H1 (cell line): ENCODE results near the gene C2orf81. TPM values are rescaled to one million over a fixed set of nuclear protein-coding genes. Genes with fewer than 3 reads are reported as not detected.
A peak's percentile ranks its signal among the peaks of the same experiment; 100 is the strongest.
"Not testable (repeated sequence)": the region's sequence is repeated elsewhere in the genome, so short reads cannot be mapped to it uniquely, and the experiment has no call there.

ENCODE experiments used
- CTCF ChIA-PET: fragments of 300-600 bp; sonication (Branson Sonifier 250); formaldehyde crosslinking; loops from one replicate; lab custom pipeline; 2021; ENCODE audit not compliant: partially characterized antibody; lab: Charles Lee
- POLR2A ChIA-PET: fragments of 300-600 bp; sonication (Branson Sonifier 250); formaldehyde crosslinking; loops from one replicate; lab custom pipeline; 2021; ENCODE audit warnings: inconsistent platforms; ENCODE audit not compliant: partially characterized antibody; lab: Charles Lee
- DNase-seq, 2 experiments: peaks; one replicate each; pipeline versions ENCODE4 v3.0.0 to v3.0.0-alpha.2; 2010 to 2022; ENCODE audit warnings: low spot score in 2 of 2, low read depth in 1 of 2, mixed read lengths in 1 of 2
- FAIRE-seq: peaks from 2 replicates; lab custom pipeline; 2011; peaks lifted over from hg19 to GRCh38; lab: Jason Lieb, UNC
- H2AFZ ChIP-seq: 2 replicates; pipeline ENCODE4 v1.8.1; 2012; ENCODE audit warnings: low read length, inconsistent platforms
- H2AK5ac ChIP-seq: 2 replicates; pipeline ENCODE4 v1.6.1; 2013; ENCODE audit warnings: low read depth, low read length
- H2BK120ac ChIP-seq: replicated peaks from 2 replicates; pipeline ENCODE3; 2013; ENCODE audit warnings: low read depth, low read length, inconsistent platforms
- H2BK12ac ChIP-seq: 2 replicates; pipeline ENCODE4 v1.6.1; 2013; ENCODE audit warnings: low read depth, low read length
- H2BK15ac ChIP-seq: 2 replicates; pipeline ENCODE4 v1.6.1; 2013; ENCODE audit warnings: low read length
- H2BK20ac ChIP-seq: 2 replicates; pipeline ENCODE4 v1.6.1; 2013; ENCODE audit warnings: low read length
- H2BK5ac ChIP-seq: 2 replicates; pipeline ENCODE4 v1.6.1; 2013; ENCODE audit warnings: low read depth, low read length
- H3K14ac ChIP-seq: 2 replicates; pipeline ENCODE4 v1.6.1; 2013; ENCODE audit warnings: inconsistent platforms; ENCODE audit not compliant: insufficient read length
- H3K18ac ChIP-seq: 2 replicates; pipeline ENCODE4 v1.6.1; 2013; ENCODE audit warnings: low read length; ENCODE audit errors: extremely low read depth
- H3K23ac ChIP-seq: 2 replicates; pipeline ENCODE4 v1.6.1; 2013; ENCODE audit warnings: inconsistent platforms; ENCODE audit not compliant: insufficient read length
- H3K23me2 ChIP-seq: 2 replicates; pipeline ENCODE4 v1.6.1; 2013; ENCODE audit warnings: low read depth, low read length
- H3K27ac ChIP-seq: 2 replicates; pipeline ENCODE4 v1.6.1; 2011; ENCODE audit warnings: low read depth, low read length, inconsistent platforms
- H3K27me3 ChIP-seq, 4 experiments: replicated peaks in 1 of 4; 1 replicate in 1 of 4; 2 replicates in 3 of 4; pipeline versions ENCODE4 v1.6.1 to v1.8.1; 2011 to 2013; ENCODE audit warnings: low read length in 3 of 4, mild to moderate bottlenecking in 3 of 4, inconsistent platforms in 2 of 4, mixed read lengths in 2 of 4, moderate library complexity in 1 of 4; ENCODE audit not compliant: control insufficient read depth in 3 of 4, insufficient read depth in 3 of 4; ENCODE audit errors: extremely low read depth in 1 of 4
- H3K36me3 ChIP-seq, 4 experiments: 2 replicates each; pipeline versions ENCODE4 v1.6.1 to v1.8.1; 2011 to 2013; ENCODE audit warnings: mild to moderate bottlenecking in 4 of 4, low read length in 3 of 4, moderate library complexity in 2 of 4, control low read depth in 1 of 4, inconsistent platforms in 1 of 4; ENCODE audit not compliant: insufficient read depth in 4 of 4, control insufficient read depth in 2 of 4
- H3K4ac ChIP-seq: replicated peaks from 2 replicates; pipeline ENCODE3; 2013; ENCODE audit warnings: low read length, low read depth, mixed read lengths, inconsistent platforms; ENCODE audit not compliant: insufficient read length
- H3K4me1 ChIP-seq, 4 experiments: replicated peaks in 1 of 4; 1 replicate in 1 of 4; 2 replicates in 3 of 4; pipeline versions ENCODE4 v1.6.1 to v1.8.1; 2011 to 2013; ENCODE audit warnings: low read length in 3 of 4, inconsistent platforms in 2 of 4, mixed read lengths in 1 of 4; ENCODE audit not compliant: insufficient read depth in 4 of 4, control insufficient read depth in 3 of 4
- H3K4me2 ChIP-seq, 2 experiments: 2 replicates each; pipeline versions ENCODE4 v1.6.1 to v1.8.1; 2011 to 2013; ENCODE audit warnings: low read depth in 2 of 2, low read length in 2 of 2, control low read depth in 1 of 2, inconsistent platforms in 1 of 2, mild to moderate bottlenecking in 1 of 2; ENCODE audit not compliant: insufficient read depth in 1 of 2
- H3K4me3 ChIP-seq, 4 experiments: fragments of 200-600, 300-600 bp in 1 of 4; sonication (generic), shearing (Covaris generic), sonication (Bioruptor Twin) in 1 of 4; 2 replicates each; pipeline versions ENCODE4 v1.5.1 to v1.8.1; 2011 to 2016; ENCODE audit warnings: low read length in 4 of 4, low read depth in 3 of 4, control low read depth in 2 of 4, inconsistent platforms in 2 of 4, mild to moderate bottlenecking in 2 of 4, mixed read lengths in 1 of 4, moderate library complexity in 1 of 4; ENCODE audit not compliant: insufficient read depth in 2 of 4; ENCODE audit errors: extremely low read depth in 1 of 4
- H3K56ac ChIP-seq: replicated peaks from 2 replicates; pipeline ENCODE3; 2013; ENCODE audit warnings: low read depth, mild to moderate bottlenecking, mixed read lengths, low read length, inconsistent platforms; ENCODE audit not compliant: insufficient read length
- H3K79me1 ChIP-seq: 2 replicates; pipeline ENCODE4 v1.6.1; 2013; ENCODE audit warnings: low read depth, low read length, control low read depth
- H3K79me2 ChIP-seq, 2 experiments: 2 replicates each; pipeline versions ENCODE4 v1.6.1 to v1.8.1; 2012 to 2013; ENCODE audit warnings: low read length in 2 of 2, mild to moderate bottlenecking in 2 of 2, inconsistent platforms in 1 of 2; ENCODE audit not compliant: insufficient read depth in 2 of 2, control insufficient read depth in 1 of 2
- H3K9ac ChIP-seq, 4 experiments: replicated peaks in 1 of 4; 1 replicate in 1 of 4; 2 replicates in 3 of 4; pipeline versions ENCODE4 v1.6.1 to v1.8.1; 2011 to 2013; ENCODE audit warnings: low read depth in 3 of 4, low read length in 3 of 4, control low read depth in 2 of 4, mild to moderate bottlenecking in 2 of 4, moderate library complexity in 2 of 4, inconsistent platforms in 1 of 4; ENCODE audit errors: extremely low read depth in 1 of 4
- H3K9me3 ChIP-seq, 2 experiments: 2 replicates each; pipeline versions ENCODE4 v1.6.1 to v1.8.1; 2012 to 2013; ENCODE audit warnings: mild to moderate bottlenecking in 2 of 2, moderate library complexity in 2 of 2, control low read depth in 1 of 2, inconsistent platforms in 1 of 2, low read depth in 1 of 2, low read length in 1 of 2, mixed read lengths in 1 of 2; ENCODE audit not compliant: insufficient read depth in 2 of 2
- H4K20me1 ChIP-seq, 2 experiments: replicated peaks in 1 of 2; 2 replicates each; pipeline versions ENCODE3 to v1.8.1; 2011 to 2013; ENCODE audit warnings: inconsistent platforms in 2 of 2, low read length in 2 of 2, mild to moderate bottlenecking in 1 of 2; ENCODE audit not compliant: insufficient read depth in 2 of 2, control insufficient read depth in 1 of 2
- H4K5ac ChIP-seq: 2 replicates; pipeline ENCODE4 v1.6.1; 2013; ENCODE audit warnings: low read length, low read depth, mixed read lengths, inconsistent platforms; ENCODE audit not compliant: insufficient read length
- H4K8ac ChIP-seq: 2 replicates; pipeline ENCODE4 v1.8.0; 2013; ENCODE audit warnings: mild to moderate bottlenecking, moderate library complexity, low read length, inconsistent platforms; ENCODE audit not compliant: insufficient read depth; ENCODE audit errors: extremely low read depth
- H4K91ac ChIP-seq: replicated peaks from 2 replicates; pipeline ENCODE3; 2013; ENCODE audit warnings: low read length, mixed read lengths, inconsistent platforms; ENCODE audit not compliant: insufficient read length
- WGBS, 2 experiments: shearing (Covaris generic) in 1 of 2; methylation state at CpG; one replicate each; pipeline versions ENCODE4 v1.1.6 to v1.1.7; 2013 to 2015; ENCODE audit warnings: low lambda C conversion rate in 2 of 2, mixed read lengths in 2 of 2, inconsistent platforms in 1 of 2, low coverage in 1 of 2, missing lambda C conversion rate in 1 of 2; ENCODE audit not compliant: insufficient replicate concordance in 2 of 2, insufficient coverage in 1 of 2, insufficient read length in 1 of 2; ENCODE audit errors: extremely low coverage in 1 of 2, missing lambda C conversion rate in 1 of 2; 5-methylcytosine and 5-hydroxymethylcytosine counted together
- polyA plus RNA-seq, 7 experiments: library from polyadenylated mRNA; depleted of rRNA in 3 of 7; stranded (reverse) in 5 of 7; unstranded in 2 of 7; fragments of >200 nt in 5 of 7; fragments of 200-250 nt in 2 of 7; gene quantifications; 1 replicate in 5 of 7; 2 replicates in 1 of 7; 4 replicates in 1 of 7; pipeline versions ENCODE4 v1.2.1 to v1.2.3, GENCODE V29; 2011 to 2013; ENCODE audit warnings: missing spikeins in 2 of 7, mixed read lengths in 2 of 7
- total RNA-seq: library from RNA; stranded (reverse); fragmentation: NEBNext Ultra II Directional; extraction: Animal tissue kit (Norgen Biotek cat#: 25700); gene quantifications from 2 replicates; pipeline ENCODE4 v1.2.1, GENCODE V29; 2021

C2orf81 gene
- total and polyA plus RNA-seq, 2 of the 8 experiments (the other 6 are each of a cell fraction or from before 2014, with no cell fraction given), result 1.6 to 3.3 TPM

- not testable (repeated sequence) for H3K27ac ChIP-seq, H2AFZ ChIP-seq, H3K9ac ChIP-seq, H2BK20ac ChIP-seq, H2BK120ac ChIP-seq, H3K56ac ChIP-seq, H4K91ac ChIP-seq, H3K9me3 ChIP-seq, H2BK5ac ChIP-seq, DNase-seq, H4K8ac ChIP-seq, H3K27me3 ChIP-seq, H3K79me1 ChIP-seq, H3K4me1 ChIP-seq, H4K5ac ChIP-seq, H3K23ac ChIP-seq, H3K18ac ChIP-seq, H2BK15ac ChIP-seq, H3K79me2 ChIP-seq, FAIRE-seq, H3K4ac ChIP-seq, H2BK12ac ChIP-seq, H3K14ac ChIP-seq
- 77% methylated on average over 11 of the region's 19 CpGs; no CpG with 5 or more reads in 1 of the 2 experiments for WGBS, 2 experiments
- peaks cover 0 to 12% (median 3%) of the 10 kb centered on the region in 4 experiments; a peak in 6 of 8 replicates for H3K36me3 ChIP-seq
- CTCF ChIA-PET, result interaction anchor here (0.6 to 1.3 kb wide), 2 partner anchors 54 to 126 kb away, joined by 3 to 4 read pairs; no protein-coding TSS in a partner anchor
- peaks cover 0 to 10% of the 10 kb centered on the region in 2 experiments for H4K20me1 ChIP-seq
- H3K4me3 ChIP-seq, result peak overlapping the region; percentile 51 to 92 (median 74); a peak in 4 of 8 replicates
- H2AK5ac ChIP-seq, result 0 out of 2 replicates have a peak overlapping the region, but pooled peaks have one; percentile 25
- H3K4me2 ChIP-seq, result peak overlapping the region; percentile 74 to 97; a peak in 3 of 4 replicates
- peaks cover 10% of the 10 kb centered on the region for H3K23me2 ChIP-seq
- POLR2A ChIA-PET, result interaction anchor here (0.7 to 3.5 kb wide), 14 partner anchors 8 to 62 kb away, joined by 3 to 24 read pairs (median 4); partner anchors contain the start of genes INO80B and WBP1
Observed at GRCh38 chr2:74420443-74421103, 846 bp downstream of the C2orf81 start.
